Nephron (organoid): ENCODE results near the gene FOSL2.

Experiments used
- H3K27ac Mint-ChIP-seq, 3 experiments: 2 replicates each; pipeline ENCODE4 v1.8.0; 2020; ENCODE audit warnings: mixed read lengths in 3 of 3, mild to moderate bottlenecking in 2 of 3, moderate library complexity in 1 of 3
- H3K27me3 Mint-ChIP-seq: 2 replicates; pipeline ENCODE4 v1.8.0; 2021; ENCODE audit warnings: low read depth, mild to moderate bottlenecking, moderate library complexity, mixed read lengths
- H3K36me3 Mint-ChIP-seq: 2 replicates; pipeline ENCODE4 v1.8.0; 2020; ENCODE audit warnings: low read depth, mixed read lengths
- H3K4me1 Mint-ChIP-seq: 2 replicates; pipeline ENCODE4 v1.8.0; 2020; ENCODE audit warnings: mixed read lengths
- H3K4me3 Mint-ChIP-seq, 3 experiments: 2 replicates each; pipeline ENCODE4 v1.8.0; 2020; ENCODE audit warnings: mild to moderate bottlenecking in 3 of 3, mixed read lengths in 3 of 3, moderate library complexity in 2 of 3
- H3K9me3 Mint-ChIP-seq: 2 replicates; pipeline ENCODE4 v1.8.0; 2020; ENCODE audit warnings: mixed read lengths
- CTCF ChIP-seq, 3 experiments: fragments of 200-600 bp; sonication (generic); IDR thresholded peaks; one replicate each; pipeline ENCODE4 v1.5.0; 2021; ENCODE audit warnings: antibody characterized with exemption in 3 of 3; ENCODE audit not compliant: unreplicated experiment in 3 of 3

FOSL2 gene

DNA sequence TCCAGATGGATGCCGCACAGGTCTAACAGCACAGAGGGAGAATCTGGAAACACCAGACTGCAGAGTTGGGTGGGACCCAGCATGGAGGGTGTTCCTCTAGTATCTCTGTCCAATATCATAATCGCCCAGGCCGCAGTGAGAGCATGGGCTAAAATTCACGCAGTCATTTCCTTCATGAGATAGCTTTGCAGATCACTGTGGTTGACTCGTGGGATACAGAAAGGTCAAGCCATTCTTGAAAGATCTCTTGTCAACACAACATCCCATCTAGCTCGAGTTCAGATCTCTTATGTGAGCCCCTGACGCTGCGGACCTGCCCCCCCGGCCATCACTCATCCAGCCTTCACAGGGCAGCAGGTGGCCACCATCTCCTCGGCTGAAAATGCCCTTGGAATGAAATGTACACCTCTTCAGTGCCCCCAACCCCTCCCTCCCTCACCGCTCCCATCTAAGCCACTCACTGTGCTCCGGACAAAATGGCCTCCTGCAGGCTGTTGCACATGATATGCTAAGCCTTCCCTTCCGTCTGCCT is 45.9 kb downstream of the FOSL2 start:
- peaks cover 3% of the 10 kb centered on the region for H3K9me3 Mint-ChIP-seq
- no peak overlapping the region for H3K4me3 Mint-ChIP-seq
- H3K4me1 Mint-ChIP-seq = peaks cover 18% of the 10 kb centered on the region
- TF ChIP-seq CTCF (IDR thresholded peaks at IDR 0.05; ENCODE audit: unreplicated experiment in 3 of 3) = no peak
- H3K27ac Mint-ChIP-seq = no peak overlapping the region
- no peaks in the 10 kb centered on the region for H3K36me3 Mint-ChIP-seq
- peaks cover 5% of the 10 kb centered on the region for H3K27me3 Mint-ChIP-seq

DNA sequence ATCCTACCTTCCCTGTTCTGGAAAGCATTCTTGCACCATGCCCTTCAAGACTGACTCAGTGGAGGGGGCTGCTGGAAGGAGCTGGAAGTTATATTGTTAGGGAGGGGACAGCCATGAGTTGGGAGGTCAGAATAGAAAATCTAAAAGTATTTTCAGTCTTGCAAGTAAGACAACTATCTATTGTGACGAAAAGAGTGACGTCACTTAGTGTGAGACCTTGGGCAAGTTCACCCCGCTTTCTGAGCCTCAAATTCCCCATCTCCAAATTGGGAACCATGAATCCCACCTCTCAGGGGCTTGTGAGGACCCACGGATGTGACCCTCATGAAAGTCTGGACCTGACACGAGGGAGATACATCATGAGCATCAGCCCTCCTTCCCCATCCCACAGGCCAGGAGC is 46.5 kb downstream of the FOSL2 start:
- peaks cover 10% of the 10 kb centered on the region for H3K27me3 Mint-ChIP-seq
- H3K4me3 Mint-ChIP-seq = no peak overlapping the region
- H3K36me3 Mint-ChIP-seq = no peaks in the 10 kb centered on the region
- peak overlapping the region in 1 of 3 experiments; percentile 40 for H3K27ac Mint-ChIP-seq
- H3K4me1 Mint-ChIP-seq = peaks cover 18% of the 10 kb centered on the region
- no peaks in the 10 kb centered on the region for H3K9me3 Mint-ChIP-seq
- TF ChIP-seq CTCF (IDR thresholded peaks at IDR 0.05; ENCODE audit: unreplicated experiment in 3 of 3) = no peak

- TF ChIP-seq CTCF (IDR thresholded peaks at IDR 0.05; ENCODE audit: unreplicated experiment in 3 of 3) = no peak
- Mint-ChIP-seq H3K36me3 (no peaks in the 10 kb centered on the region), H3K9me3 (no peaks in the 10 kb centered on the region), H3K27me3 (peaks cover 14% of the 10 kb centered on the region), H3K4me1 (peaks cover 16% of the 10 kb centered on the region), H3K27ac (peak overlapping the region in 1 of 3 experiments; percentile 40), H3K4me3 (no peak overlapping the region)
These were observed 47.1 kb downstream of the FOSL2 start for GRCh38 chr2:28439763-28440162.

DNA sequence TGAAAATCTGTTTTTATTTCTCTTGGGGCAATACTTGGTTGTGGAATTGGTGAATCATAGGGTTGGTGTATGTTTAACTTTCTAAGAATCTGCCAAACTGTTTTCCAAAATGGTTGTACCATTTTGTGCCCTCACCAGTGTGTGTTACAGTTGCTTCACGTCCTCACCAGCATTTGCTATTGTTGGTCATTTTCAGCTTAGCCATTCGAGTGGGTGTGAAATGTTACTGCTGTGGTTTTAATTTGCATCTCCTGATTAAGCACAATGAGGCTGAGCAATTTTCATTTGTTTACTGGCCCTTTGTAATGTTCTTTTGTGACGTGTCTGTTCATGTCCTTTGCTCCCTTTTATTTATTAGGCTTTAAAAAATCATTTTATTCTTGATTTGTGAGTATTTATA is 49.7 kb downstream of the FOSL2 start:
- TF ChIP-seq CTCF (IDR thresholded peaks at IDR 0.05; ENCODE audit: unreplicated experiment in 3 of 3) = no peak
- Mint-ChIP-seq H3K36me3 (no peaks in the 10 kb centered on the region), H3K4me3 (no peak overlapping the region), H3K9me3 (no peaks in the 10 kb centered on the region), H3K27me3 (peaks cover 14% of the 10 kb centered on the region), H3K27ac (no peak overlapping the region), H3K4me1 (peaks cover 4% of the 10 kb centered on the region)

GRCh38 chr2:28444956-28445355 is 52.3 kb downstream of the FOSL2 start:
- H3K9me3 Mint-ChIP-seq = no peaks in the 10 kb centered on the region
- H3K27me3 Mint-ChIP-seq = peaks cover 18% of the 10 kb centered on the region
- H3K27ac Mint-ChIP-seq = no peak overlapping the region
- no peak for TF ChIP-seq CTCF (IDR thresholded peaks at IDR 0.05; ENCODE audit: unreplicated experiment in 3 of 3)
- no peaks in the 10 kb centered on the region for H3K4me1 Mint-ChIP-seq
- no peak overlapping the region for H3K4me3 Mint-ChIP-seq
- H3K36me3 Mint-ChIP-seq = no peaks in the 10 kb centered on the region

- no peak for TF ChIP-seq CTCF (IDR thresholded peaks at IDR 0.05; ENCODE audit: unreplicated experiment in 3 of 3)
These were observed 53.0 kb downstream of the FOSL2 start for GRCh38 chr2:28445448-28446258.

More at GRCh38 chr2:28445448-28446258, 53.0 kb downstream of the FOSL2 start:
- Mint-ChIP-seq H3K36me3 (no peaks in the 10 kb centered on the region), H3K4me1 (no peaks in the 10 kb centered on the region), H3K4me3 (no peak overlapping the region), H3K27ac (no peak overlapping the region), H3K9me3 (no peaks in the 10 kb centered on the region), H3K27me3 (peaks cover 18% of the 10 kb centered on the region)
